ENCODE measurements around the gene RCSD1. TPM values are rescaled to one million over a fixed set of nuclear protein-coding genes. Genes with fewer than 3 reads are reported as not detected.

Gene RCSD1
- under 0.01 and 0.13 TPM in 2 replicates for total RNA-seq

DNA sequence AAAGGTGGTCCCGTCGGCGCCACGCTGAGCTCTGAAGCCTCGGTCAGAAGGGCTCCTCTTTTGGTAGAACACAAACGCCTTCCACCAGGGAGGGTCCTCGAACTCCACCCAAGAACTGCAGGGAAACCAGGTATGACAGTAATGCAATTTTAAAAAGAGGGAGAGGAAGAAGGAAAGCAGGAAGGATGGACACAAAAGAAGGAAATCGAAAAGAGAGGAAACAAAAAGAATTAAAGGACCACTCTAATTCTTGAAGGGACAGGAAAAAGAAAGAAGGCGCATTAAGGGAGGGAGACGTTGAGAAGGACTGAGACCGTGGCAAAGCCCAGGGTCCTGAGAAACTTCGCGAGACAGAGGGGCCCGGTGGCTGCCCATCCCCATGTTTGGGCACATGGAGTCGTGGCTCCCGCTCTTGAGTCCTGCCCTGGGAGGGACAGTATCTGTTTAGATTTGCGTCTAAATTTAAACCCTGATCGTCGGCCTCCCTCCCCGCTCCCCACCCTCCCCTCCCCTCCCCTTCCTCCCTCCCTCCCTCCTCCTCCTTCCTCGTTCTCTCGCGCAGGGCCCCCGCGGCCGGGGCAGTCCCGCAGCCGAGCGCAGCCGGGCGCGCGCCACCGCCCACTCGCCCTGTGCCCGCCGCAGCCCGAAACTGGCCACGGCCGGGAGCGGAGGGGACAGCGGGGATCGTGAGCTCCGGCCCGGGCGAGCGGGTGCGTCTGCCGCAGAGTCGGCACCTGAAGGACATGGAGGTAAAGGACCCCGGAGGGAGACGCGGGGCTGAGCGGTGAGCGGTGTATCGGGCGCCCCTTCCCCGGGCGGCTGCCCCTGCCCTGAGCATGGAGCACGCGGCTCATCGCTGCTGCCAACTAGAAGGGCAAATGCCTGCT, at the start of gene RCSD1:
Gene RCSD1 (plus strand): TSS at position 552 of the 887 bp plus-strand sequence. CDS start 192 bp downstream, at position 744.
- TF ChIP-seq CTCF (IDR thresholded peaks at IDR 0.05; ENCODE audit: insufficient read depth, low read length, severe bottlenecking): no peak
- no peaks in the 10 kb centered on the region for H3K36me3 ChIP-seq (ENCODE audit: control insufficient read depth, insufficient read depth, low read length)
- DNase-seq (ENCODE audit: low read depth) (no peak), FAIRE-seq (no peak)
- H3K27me3 ChIP-seq (ENCODE audit: control insufficient read depth, insufficient read depth, low read length): peaks cover 3% of the 10 kb centered on the region
- peak within 1 kb of the TSS; percentile 38 for H3K4me3 ChIP-seq (ENCODE audit: low read depth, low read length)

- Histone ChIP-seq H3K36me3 (ENCODE audit: control insufficient read depth, insufficient read depth, low read length) (no peaks in the 10 kb centered on the region), H3K27me3 (ENCODE audit: control insufficient read depth, insufficient read depth, low read length) (no peaks in the 10 kb centered on the region), H3K4me3 (ENCODE audit: low read depth, low read length) (no peak overlapping the region)
- no peak for DNase-seq (ENCODE audit: low read depth)
- no peak for TF ChIP-seq CTCF (IDR thresholded peaks at IDR 0.05; ENCODE audit: insufficient read depth, low read length, severe bottlenecking)
- FAIRE-seq: no peak
These were observed 48.0 kb upstream of the RCSD1 start for GRCh38 chr1:167582064-167582463.

- Histone ChIP-seq H3K27me3 (ENCODE audit: control insufficient read depth, insufficient read depth, low read length) (no peaks in the 10 kb centered on the region), H3K4me3 (ENCODE audit: low read depth, low read length) (no peak overlapping the region), H3K36me3 (ENCODE audit: control insufficient read depth, insufficient read depth, low read length) (no peaks in the 10 kb centered on the region)
- no peak for DNase-seq (ENCODE audit: low read depth)
- no peak for TF ChIP-seq CTCF (IDR thresholded peaks at IDR 0.05; ENCODE audit: insufficient read depth, low read length, severe bottlenecking)
- no peak for FAIRE-seq
These were observed 47.3 kb upstream of the RCSD1 start for GRCh38 chr1:167582722-167583121.

GRCh38 chr1:167584581-167584980, 45.5 kb upstream of the RCSD1 start:
- Histone ChIP-seq H3K36me3 (ENCODE audit: control insufficient read depth, insufficient read depth, low read length) (no peaks in the 10 kb centered on the region), H3K27me3 (ENCODE audit: control insufficient read depth, insufficient read depth, low read length) (no peaks in the 10 kb centered on the region), H3K4me3 (ENCODE audit: low read depth, low read length) (no peak overlapping the region)
- TF ChIP-seq CTCF (IDR thresholded peaks at IDR 0.05; ENCODE audit: insufficient read depth, low read length, severe bottlenecking): no peak
- DNase-seq (ENCODE audit: low read depth): no peak
- no peak for FAIRE-seq

DNA sequence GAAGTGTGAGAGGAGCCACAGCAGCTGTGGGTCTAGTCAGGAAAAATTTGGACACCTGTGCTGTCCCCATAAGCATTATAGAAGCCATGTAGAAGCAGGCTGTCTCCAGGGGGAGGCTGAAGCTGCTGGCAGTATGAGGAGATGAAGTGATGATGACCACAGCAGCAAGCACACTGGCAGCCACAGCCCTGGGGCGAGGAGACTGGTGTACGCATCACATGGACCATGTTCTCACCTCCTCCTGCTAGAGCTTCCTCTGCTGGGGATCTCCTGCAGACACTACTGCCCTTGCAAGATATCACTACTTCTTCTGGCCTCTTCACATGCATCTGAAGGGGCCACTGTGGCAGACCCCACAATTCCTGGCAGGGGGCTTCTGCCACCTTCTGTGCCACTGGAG, 42.7 kb upstream of the RCSD1 start:
- Histone ChIP-seq H3K27me3 (ENCODE audit: control insufficient read depth, insufficient read depth, low read length) (no peaks in the 10 kb centered on the region), H3K36me3 (ENCODE audit: control insufficient read depth, insufficient read depth, low read length) (no peaks in the 10 kb centered on the region), H3K4me3 (ENCODE audit: low read depth, low read length) (no peak overlapping the region)
- DNase-seq (ENCODE audit: low read depth): no peak
- TF ChIP-seq CTCF (IDR thresholded peaks at IDR 0.05; ENCODE audit: insufficient read depth, low read length, severe bottlenecking): no peak
- peak; percentile 75 for FAIRE-seq
